Keratinocyte (primary cell): Measurements from ENCODE around the gene HDLBP. TPM values are rescaled to one million over a fixed set of nuclear protein-coding genes. Genes with fewer than 3 reads are reported as not detected.
"Not testable (repeated sequence)": the region's sequence is repeated elsewhere in the genome, so short reads cannot be mapped to it uniquely, and the experiment has no call there.

Source experiments
- DNase-seq: peaks from one replicate; pipeline ENCODE4 v3.0.0-alpha.2; 2011; ENCODE audit warnings: low read depth, missing footprints, low spot score
- FAIRE-seq: peaks from 2 replicates; lab custom pipeline; 2011; peaks lifted over from hg19 to GRCh38; lab: Jason Lieb, UNC
- H2AFZ ChIP-seq: 2 replicates; pipeline ENCODE4 v1.6.0; 2012; ENCODE audit warnings: low read length, control low read depth, inconsistent platforms; ENCODE audit not compliant: control insufficient read depth
- H3K27ac ChIP-seq: 2 replicates; pipeline ENCODE4 v1.5.1; 2011; ENCODE audit warnings: low read length; ENCODE audit not compliant: control insufficient read depth, insufficient read depth
- H3K27me3 ChIP-seq: 3 replicates; pipeline ENCODE4 v1.6.0; 2011; ENCODE audit warnings: low read length; ENCODE audit not compliant: control insufficient read depth, insufficient read depth; ENCODE audit errors: extremely low read depth
- H3K36me3 ChIP-seq, 2 experiments: 2 replicates in 1 of 2; 3 replicates in 1 of 2; pipeline ENCODE4 v1.5.1; 2011; ENCODE audit warnings: low read length in 2 of 2, mild to moderate bottlenecking in 1 of 2; ENCODE audit not compliant: control insufficient read depth in 2 of 2, insufficient read depth in 2 of 2; ENCODE audit errors: extremely low read depth in 1 of 2
- H3K4me1 ChIP-seq: 3 replicates; pipeline ENCODE4 v1.5.1; 2011; ENCODE audit warnings: low read length; ENCODE audit not compliant: control insufficient read depth, insufficient read depth; ENCODE audit errors: extremely low read depth
- H3K4me2 ChIP-seq: 3 replicates; pipeline ENCODE4 v1.6.0; 2011; ENCODE audit warnings: low read depth, low read length; ENCODE audit not compliant: control insufficient read depth, insufficient read depth; ENCODE audit errors: extremely low read depth
- H3K4me3 ChIP-seq, 3 experiments: fragments of 200-600 bp in 1 of 3; sonication (generic) in 1 of 3; 2 replicates in 2 of 3; 3 replicates in 1 of 3; pipeline ENCODE4 v1.5.1; 2011 to 2016; ENCODE audit warnings: low read length in 3 of 3, mild to moderate bottlenecking in 3 of 3, control low read depth in 2 of 3, inconsistent platforms in 1 of 3, low read depth in 1 of 3, mixed read lengths in 1 of 3, mixed run types in 1 of 3, moderate library complexity in 1 of 3; ENCODE audit not compliant: control insufficient read depth in 2 of 3, insufficient read depth in 2 of 3; ENCODE audit errors: extremely low read depth in 1 of 3
- H3K79me2 ChIP-seq: 2 replicates; pipeline ENCODE4 v1.6.0; 2012; ENCODE audit warnings: low read length; ENCODE audit not compliant: control insufficient read depth, insufficient read depth
- H3K9ac ChIP-seq: 3 replicates; pipeline ENCODE4 v1.6.0; 2011; ENCODE audit warnings: low read length; ENCODE audit not compliant: control insufficient read depth, insufficient read depth; ENCODE audit errors: extremely low read depth
- H3K9me1 ChIP-seq: 3 replicates; pipeline ENCODE4 v1.6.0; 2011; ENCODE audit warnings: low read length; ENCODE audit not compliant: control insufficient read depth, insufficient read depth; ENCODE audit errors: extremely low read depth
- H3K9me3 ChIP-seq: 2 replicates; pipeline ENCODE4 v1.5.1; 2012; ENCODE audit warnings: low read depth, low read length; ENCODE audit not compliant: control insufficient read depth
- H4K20me1 ChIP-seq: 3 replicates; pipeline ENCODE4 v1.6.0; 2011; ENCODE audit warnings: low read length; ENCODE audit not compliant: control insufficient read depth, insufficient read depth; ENCODE audit errors: extremely low read depth
- EZH2 ChIP-seq: IDR thresholded peaks from one replicate; pipeline ENCODE4 v1.6.1; 2012; ENCODE audit warnings: inconsistent platforms, mild to moderate bottlenecking, low read length, moderate library complexity
- dilution Hi-C: fragments of 300-500 bp; cut with MboI; formaldehyde crosslinking; loops from one replicate; pipeline ENCODE4 v1.7.0; 2020; ENCODE audit warnings: low sequenced_read_pairs; ENCODE audit not compliant: extremely low pct_ligation_motif_present
- polyA plus RNA-seq, 5 experiments: library from polyadenylated mRNA; depleted of rRNA in 3 of 5; stranded (reverse) in 3 of 5; stranded (forward) in 1 of 5; unstranded in 1 of 5; fragments of >200 nt; gene quantifications; 1 replicate in 1 of 5; 2 replicates in 3 of 5; 3 replicates in 1 of 5; pipeline versions ENCODE4 v1.2.1 to v1.2.3, GENCODE V29; 2011 to 2012; ENCODE audit warnings: missing spikeins in 2 of 5, low read depth in 1 of 5, low replicate concordance in 1 of 5
- TF ChIP-seq, protein P1 (sequence below), 3 experiments: IDR thresholded peaks in 1 of 3; conservative IDR thresholded peaks in 1 of 3; optimal IDR thresholded peaks in 1 of 3; 2 replicates in 2 of 3; 3 replicates in 1 of 3; pipeline versions ENCODE3 to v1.5.1; 2011; ENCODE audit warnings: low read length in 3 of 3, mild to moderate bottlenecking in 3 of 3, moderate library complexity in 2 of 3, control low read depth in 1 of 3, inconsistent platforms in 1 of 3; ENCODE audit not compliant: insufficient read depth in 2 of 3; ENCODE audit errors: extremely low read depth in 1 of 3

The HDLBP gene
- polyA plus RNA-seq, 1 donor (not counting 4 experiments of a cell fraction or from before 2014, with no cell fraction given): 289 TPM

DNA sequence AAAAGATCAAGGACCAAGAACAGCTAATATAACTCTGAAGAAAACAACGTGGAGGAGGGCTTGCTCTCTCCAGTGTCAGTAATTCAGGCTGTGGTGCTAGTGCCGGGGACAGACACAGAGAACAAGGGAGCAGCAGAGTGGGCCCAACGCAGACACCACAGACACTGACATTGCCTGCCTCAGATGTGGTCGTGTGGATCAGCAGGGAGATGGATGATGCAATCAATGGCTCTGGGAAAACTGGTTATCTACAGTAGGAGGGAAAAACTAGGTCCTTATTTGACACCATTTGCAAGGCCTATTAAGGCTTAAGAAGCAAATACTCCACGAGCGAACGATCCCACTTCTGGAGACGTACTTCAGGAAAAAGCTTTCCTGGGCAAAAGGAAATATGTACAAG, 36.1 kb downstream of the HDLBP start:
- dilution Hi-C loops: no loop called here
- FAIRE-seq: peak; percentile 9

GRCh38 chr2:241278306-241278705, 37.2 kb downstream of the HDLBP start:
- H3K4me1 ChIP-seq, H4K20me1 ChIP-seq, H3K9ac ChIP-seq, dilution Hi-C loops, H3K4me2 ChIP-seq, DNase-seq, H3K4me3 ChIP-seq, H3K27ac ChIP-seq, H3K36me3 ChIP-seq, H3K27me3 ChIP-seq, H3K9me3 ChIP-seq, H3K9me1 ChIP-seq, FAIRE-seq, H2AFZ ChIP-seq: not testable (repeated sequence)
- peaks cover 90% of the 10 kb centered on the region for H3K79me2 ChIP-seq

More for the DNA sequence above, 36.1 kb downstream of the HDLBP start:
- no peak overlapping the region for H3K27ac ChIP-seq
- H3K9me1 ChIP-seq: no peaks in the 10 kb centered on the region
- H3K4me2 ChIP-seq: no peak overlapping the region
- H4K20me1 ChIP-seq: peaks cover under 1% of the 10 kb centered on the region
- H3K79me2 ChIP-seq: peaks cover 89% of the 10 kb centered on the region
- H3K27me3 ChIP-seq: no peaks in the 10 kb centered on the region
- no peak for DNase-seq
- H3K36me3 ChIP-seq: peaks cover 0 to 5% of the 10 kb centered on the region in 2 experiments
- H3K4me1 ChIP-seq: no peaks in the 10 kb centered on the region
- no peak overlapping the region for H3K4me3 ChIP-seq
- no peaks in the 10 kb centered on the region for H3K9me3 ChIP-seq
- no peak overlapping the region for H2AFZ ChIP-seq
- H3K9ac ChIP-seq: no peak overlapping the region
- TF ChIP-seq, protein P1, sequence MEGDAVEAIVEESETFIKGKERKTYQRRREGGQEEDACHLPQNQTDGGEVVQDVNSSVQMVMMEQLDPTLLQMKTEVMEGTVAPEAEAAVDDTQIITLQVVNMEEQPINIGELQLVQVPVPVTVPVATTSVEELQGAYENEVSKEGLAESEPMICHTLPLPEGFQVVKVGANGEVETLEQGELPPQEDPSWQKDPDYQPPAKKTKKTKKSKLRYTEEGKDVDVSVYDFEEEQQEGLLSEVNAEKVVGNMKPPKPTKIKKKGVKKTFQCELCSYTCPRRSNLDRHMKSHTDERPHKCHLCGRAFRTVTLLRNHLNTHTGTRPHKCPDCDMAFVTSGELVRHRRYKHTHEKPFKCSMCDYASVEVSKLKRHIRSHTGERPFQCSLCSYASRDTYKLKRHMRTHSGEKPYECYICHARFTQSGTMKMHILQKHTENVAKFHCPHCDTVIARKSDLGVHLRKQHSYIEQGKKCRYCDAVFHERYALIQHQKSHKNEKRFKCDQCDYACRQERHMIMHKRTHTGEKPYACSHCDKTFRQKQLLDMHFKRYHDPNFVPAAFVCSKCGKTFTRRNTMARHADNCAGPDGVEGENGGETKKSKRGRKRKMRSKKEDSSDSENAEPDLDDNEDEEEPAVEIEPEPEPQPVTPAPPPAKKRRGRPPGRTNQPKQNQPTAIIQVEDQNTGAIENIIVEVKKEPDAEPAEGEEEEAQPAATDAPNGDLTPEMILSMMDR (optimal IDR thresholded peaks at IDR 0.05 in 1 of 3, IDR thresholded peaks at IDR 0.05 in 1 of 3, conservative IDR thresholded peaks at IDR 0.05 in 1 of 3; ENCODE audit: extremely low read depth in 1 of 3, insufficient read depth in 2 of 3, low read length in 3 of 3): no peak
- no peak for TF ChIP-seq EZH2

DNA sequence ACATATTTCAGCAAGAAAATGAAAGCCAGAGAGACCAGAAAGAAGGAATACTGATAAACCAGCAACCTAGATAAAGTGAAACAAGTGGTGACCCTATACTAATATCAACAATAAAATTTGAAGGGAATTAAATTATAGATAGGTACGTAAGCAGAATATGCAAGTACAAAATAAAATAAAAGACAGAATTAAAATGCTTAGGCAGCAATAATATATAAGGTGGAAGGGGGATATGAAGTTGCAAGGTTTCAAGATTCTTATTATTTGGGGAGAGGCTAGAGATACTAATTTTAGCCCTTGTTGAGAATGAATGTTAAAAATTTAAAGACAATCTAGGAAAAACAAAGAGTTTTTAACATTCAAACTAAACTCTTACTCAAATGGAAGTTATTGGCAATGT, 39.6 kb downstream of the HDLBP start:
- Histone ChIP-seq H4K20me1 (peaks cover 9% of the 10 kb centered on the region), H3K9ac (no peak overlapping the region), H3K27ac (no peak overlapping the region), H3K27me3 (no peaks in the 10 kb centered on the region), H3K9me1 (peaks cover 2% of the 10 kb centered on the region), H2AFZ (no peak overlapping the region), H3K4me3 (no peak overlapping the region), H3K36me3 (peaks cover 0 to 5% of the 10 kb centered on the region in 2 experiments), H3K4me1 (peaks cover 11% of the 10 kb centered on the region), H3K79me2 (peaks cover 87% of the 10 kb centered on the region), H3K4me2 (no peak overlapping the region), H3K9me3 (no peaks in the 10 kb centered on the region)
- dilution Hi-C loops: no loop called here
- no peak for TF ChIP-seq EZH2
- TF ChIP-seq, protein P1 (optimal IDR thresholded peaks at IDR 0.05 in 1 of 3, IDR thresholded peaks at IDR 0.05 in 1 of 3, conservative IDR thresholded peaks at IDR 0.05 in 1 of 3; ENCODE audit: extremely low read depth in 1 of 3, insufficient read depth in 2 of 3, low read length in 3 of 3): no peak
- FAIRE-seq (no peak), DNase-seq (no peak)
